HEK293T (cell line): ENCODE data around the gene SGSM1.

ENCODE experiments used
- CTCF ChIA-PET: fragments of 350-600 bp; formaldehyde crosslinking; extraction: SDS; loops from one replicate; lab custom pipeline; 2021; ENCODE audit warnings: antibody characterized with exemption, inconsistent platforms; lab: Yijun Ruan, JAX
- POLR2A ChIA-PET: fragments of 350-600 bp; formaldehyde crosslinking; extraction: SDS; loops from one replicate; lab custom pipeline; 2020; ENCODE audit warnings: antibody characterized with exemption, inconsistent platforms; lab: Yijun Ruan, JAX
- DNase-seq: peaks from one replicate; pipeline ENCODE4 v3.0.0; 2012; ENCODE audit warnings: mixed read lengths; ENCODE audit errors: extremely low spot score
- ARNT ChIP-seq: fragments of 450-650 bp; IDR thresholded peaks from 2 replicates; pipeline ENCODE4 v1.6.1; 2017; ENCODE audit warnings: mild to moderate bottlenecking
- BHLHE40 ChIP-seq: fragments of 450-650 bp; IDR thresholded peaks from 2 replicates; pipeline ENCODE4 v1.6.1; 2016; ENCODE audit warnings: mild to moderate bottlenecking, moderate library complexity, borderline replicate concordance
- CTBP1 ChIP-seq: fragments of 450-650 bp; IDR thresholded peaks from 2 replicates; pipeline ENCODE4 v1.6.1; 2016; ENCODE audit warnings: borderline replicate concordance
- ELF4 ChIP-seq: fragments of 450-650 bp; IDR thresholded peaks from 2 replicates; pipeline ENCODE4 v1.6.1; 2017; ENCODE audit warnings: antibody characterized with exemption
- FOXA1 ChIP-seq: fragments of 450-650 bp; IDR thresholded peaks from 2 replicates; pipeline ENCODE4 v1.6.1; 2016; ENCODE audit warnings: mild to moderate bottlenecking
- FOXK2 ChIP-seq: fragments of 450-650 bp; IDR thresholded peaks from 2 replicates; pipeline ENCODE4 v1.6.1; 2016; ENCODE audit warnings: mild to moderate bottlenecking
- FOXM1 ChIP-seq: fragments of 450-650 bp; IDR thresholded peaks from 2 replicates; pipeline ENCODE4 v1.6.1; 2017; ENCODE audit warnings: mild to moderate bottlenecking, borderline replicate concordance
- HDGF ChIP-seq: fragments of 450-650 bp; IDR thresholded peaks from 2 replicates; pipeline ENCODE4 v1.6.1; 2017; ENCODE audit warnings: antibody characterized with exemption, borderline replicate concordance
- L3MBTL2 ChIP-seq: fragments of 450-650 bp; conservative IDR thresholded peaks from 2 replicates; pipeline ENCODE4 v1.6.1; 2016; ENCODE audit warnings: mild to moderate bottlenecking
- LEF1 ChIP-seq: fragments of 450-650 bp; IDR thresholded peaks from 2 replicates; pipeline ENCODE4 v1.6.1; 2017; ENCODE audit warnings: mild to moderate bottlenecking, borderline replicate concordance
- NFRKB ChIP-seq: fragments of 450-650 bp; IDR thresholded peaks from 2 replicates; pipeline ENCODE4 v1.6.1; 2016; ENCODE audit warnings: mild to moderate bottlenecking, moderate library complexity
- PKNOX1 ChIP-seq: fragments of 450-650 bp; IDR thresholded peaks from 2 replicates; pipeline ENCODE4 v1.6.1; 2016
- SP1 ChIP-seq: fragments of 450-650 bp; IDR thresholded peaks from 2 replicates; pipeline ENCODE4 v1.6.1; 2017
- SUZ12 ChIP-seq: fragments of 450-650 bp; IDR thresholded peaks from 2 replicates; pipeline ENCODE4 v1.6.1; 2016; ENCODE audit warnings: mild to moderate bottlenecking
- TARDBP ChIP-seq: fragments of 450-650 bp; IDR thresholded peaks from 2 replicates; pipeline ENCODE4 v1.6.1; 2016
- ZNF384 ChIP-seq: fragments of 450-650 bp; IDR thresholded peaks from 2 replicates; pipeline ENCODE4 v1.6.1; 2016

Gene SGSM1

GRCh38 chr22:24969560-24970301 is 163.7 kb downstream of the SGSM1 start:
- POLR2A ChIA-PET: no interaction called here
- CTCF ChIA-PET: interaction anchor here (1.0 kb wide), 1 partner anchor 79 kb away, joined by 3 read pairs; no protein-coding TSS in a partner anchor
- TF ChIP-seq TARDBP: no peak
- no peak for TF ChIP-seq SP1
- no peak for TF ChIP-seq LEF1
- TF ChIP-seq BHLHE40: no peak
- TF ChIP-seq FOXA1: no peak
- TF ChIP-seq CTBP1: no peak
- TF ChIP-seq HDGF: no peak
- no peak for TF ChIP-seq SUZ12
- no peak for TF ChIP-seq PKNOX1
- TF ChIP-seq ELF4: no peak
- TF ChIP-seq ARNT: no peak
- TF ChIP-seq L3MBTL2: no peak
- TF ChIP-seq ZNF384: no peak
- TF ChIP-seq FOXK2: no peak
- TF ChIP-seq NFRKB: no peak
- TF ChIP-seq FOXM1: no peak
- no peak for DNase-seq

DNA sequence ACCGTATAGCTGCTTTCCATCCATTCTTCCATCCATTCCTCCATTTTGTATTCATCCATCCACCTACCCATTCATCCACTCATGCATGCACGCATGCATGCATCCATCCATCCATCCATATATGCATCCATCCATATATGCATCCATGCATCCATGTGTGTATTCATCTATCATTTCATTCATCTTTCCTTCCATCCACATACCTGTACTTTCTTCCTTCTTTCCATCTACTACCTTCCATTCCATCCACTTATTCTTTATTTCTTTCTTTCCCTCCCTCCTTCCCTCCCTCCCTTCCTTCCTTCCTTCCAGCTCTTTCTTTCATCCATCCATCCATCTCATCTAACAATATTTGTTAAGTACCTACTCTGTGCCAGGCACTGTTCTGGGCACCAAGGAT is 166.4 kb downstream of the SGSM1 start:
- DNase-seq: no peak
- ChIA-PET POLR2A (no interaction called here), CTCF (no interaction called here)
- no peak for TF ChIP-seq HDGF
- TF ChIP-seq CTBP1: no peak
- no peak for TF ChIP-seq ARNT
- TF ChIP-seq ZNF384: no peak
- TF ChIP-seq FOXK2: no peak
- TF ChIP-seq SP1: no peak
- TF ChIP-seq SUZ12: no peak
- TF ChIP-seq FOXA1: no peak
- no peak for TF ChIP-seq FOXM1
- TF ChIP-seq LEF1: no peak
- TF ChIP-seq TARDBP: no peak
- TF ChIP-seq ELF4: no peak
- TF ChIP-seq NFRKB: no peak
- no peak for TF ChIP-seq L3MBTL2

DNA sequence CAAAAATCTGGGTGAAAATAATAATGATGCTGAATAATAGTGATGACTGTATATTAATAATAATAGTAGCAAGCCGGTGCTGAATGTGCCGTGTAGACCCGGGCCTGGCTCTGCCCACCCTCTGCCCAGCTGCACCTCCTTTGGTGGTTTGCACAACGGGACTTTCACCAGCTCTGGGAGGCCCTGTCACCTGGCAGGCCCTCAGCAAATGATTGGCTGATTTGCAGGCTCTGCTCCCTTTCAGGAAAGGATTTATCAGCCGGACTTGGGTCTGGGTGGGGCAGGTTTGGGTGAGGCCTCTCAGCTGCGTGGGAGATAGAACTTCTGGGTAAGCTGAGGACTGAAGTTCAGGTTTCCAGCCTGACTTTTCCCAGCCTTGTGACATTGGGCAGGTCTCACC is 167.9 kb downstream of the SGSM1 start:
- CTCF ChIA-PET: no interaction called here
- DNase-seq: no peak
- TF ChIP-seq SUZ12 (no peak), ZNF384 (no peak), CTBP1 (no peak), SP1 (no peak), ARNT (no peak), HDGF (no peak), L3MBTL2 (no peak), LEF1 (no peak), FOXK2 (no peak), BHLHE40 (no peak), PKNOX1 (no peak), FOXM1 (no peak), TARDBP (no peak), ELF4 (no peak)
- POLR2A ChIA-PET: interaction anchor here (0.9 kb wide), 1 partner anchor 14 kb away, joined by 3 read pairs; no protein-coding TSS in a partner anchor

DNA sequence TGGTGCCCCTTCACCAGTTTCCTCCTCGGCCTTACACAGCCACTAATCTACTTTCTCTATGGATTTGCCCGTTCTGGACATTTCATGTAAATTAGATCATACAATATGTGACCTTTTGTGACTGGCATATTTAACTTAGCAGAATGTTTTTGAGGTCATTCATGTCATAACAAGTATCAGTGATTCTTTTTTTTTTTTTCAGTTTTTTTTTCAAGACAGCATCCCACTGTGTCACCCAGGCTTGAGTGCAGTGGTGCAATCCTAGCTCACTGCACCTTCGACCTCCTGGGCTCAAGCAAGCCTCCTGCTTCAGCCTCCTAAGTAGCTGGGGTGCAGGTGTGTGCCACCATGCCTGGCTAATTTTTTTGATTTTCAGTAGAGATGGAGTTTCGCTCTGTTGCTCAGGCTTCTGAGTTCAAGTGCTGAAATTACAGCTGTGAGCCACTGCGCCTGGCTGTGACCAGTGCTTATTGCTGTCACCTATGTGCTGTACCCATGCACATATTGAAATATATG is 169.2 kb downstream of the SGSM1 start:
- no peak for DNase-seq
- POLR2A ChIA-PET: no interaction called here
- no peak for TF ChIP-seq L3MBTL2
- no peak for TF ChIP-seq FOXM1
- no peak for TF ChIP-seq ELF4
- CTCF ChIA-PET: no interaction called here

GRCh38 chr22:24975813-24976341 is 169.9 kb downstream of the SGSM1 start:
- DNase-seq: no peak
- TF ChIP-seq FOXK2 (no peak), LEF1 (no peak), TARDBP (no peak), CTBP1 (no peak), SUZ12 (no peak), SP1 (no peak), HDGF (no peak), L3MBTL2 (no peak), ARNT (no peak), BHLHE40 (no peak), PKNOX1 (no peak), ZNF384 (no peak), NFRKB (no peak), ELF4 (no peak), FOXA1 (no peak), FOXM1 (no peak)
- ChIA-PET CTCF (no interaction called here), POLR2A (interaction anchor here (0.7 to 1.0 kb wide), 2 partner anchors 15 to 23 kb away, joined by 3 read pairs; no protein-coding TSS in a partner anchor)
